KMS-11 (cell line): Measurements from ENCODE around the gene HFE.

ENCODE experiments used
- H2AFZ ChIP-seq: fragments of 200-600 bp; sonication (generic); 2 replicates; pipeline ENCODE4 v1.6.1; 2016; ENCODE audit warnings: antibody characterized with exemption, mixed run types, low read depth
- H3K27ac ChIP-seq: fragments of 200-600 bp; sonication (generic); 2 replicates; pipeline ENCODE4 v1.6.1; 2016; ENCODE audit warnings: mild to moderate bottlenecking, mixed run types
- H3K27me3 ChIP-seq: fragments of 200-600 bp; sonication (generic); 2 replicates; pipeline ENCODE4 v1.6.1; 2017; ENCODE audit warnings: mild to moderate bottlenecking, low read depth, mixed run types, moderate library complexity; ENCODE audit not compliant: insufficient read depth
- H3K36me3 ChIP-seq: fragments of 200-600 bp; sonication (generic); 2 replicates; pipeline ENCODE4 v1.6.1; 2017; ENCODE audit warnings: mild to moderate bottlenecking, mixed run types; ENCODE audit not compliant: insufficient read depth
- H3K4me1 ChIP-seq: fragments of 200-600 bp; sonication (generic); 2 replicates; pipeline ENCODE4 v1.6.1; 2016; ENCODE audit warnings: mild to moderate bottlenecking, low read depth, mixed run types; ENCODE audit not compliant: poor library complexity, severe bottlenecking
- H3K4me2 ChIP-seq: fragments of 200-600 bp; sonication (generic); 2 replicates; pipeline ENCODE4 v1.7.0; 2016; ENCODE audit warnings: mild to moderate bottlenecking, mixed run types
- H3K4me3 ChIP-seq: fragments of 200-600 bp; sonication (generic); IDR thresholded peaks from 2 replicates; pipeline ENCODE4 v1.6.1; 2017; ENCODE audit warnings: low read depth, low read length, mixed read lengths; ENCODE audit not compliant: insufficient read depth
- H3K79me2 ChIP-seq: fragments of 200-600 bp; sonication (generic); 2 replicates; pipeline ENCODE4 v1.6.1; 2016; ENCODE audit warnings: low read depth, mixed run types; ENCODE audit not compliant: insufficient read depth
- H3K9ac ChIP-seq: fragments of 200-600 bp; sonication (generic); 2 replicates; pipeline ENCODE4 v1.6.1; 2016; ENCODE audit warnings: mild to moderate bottlenecking, mixed run types
- H4K20me1 ChIP-seq: fragments of 200-600 bp; sonication (generic); 2 replicates; pipeline ENCODE4 v1.6.1; 2016; ENCODE audit warnings: mild to moderate bottlenecking, mixed run types; ENCODE audit not compliant: insufficient read depth
- TF ChIP-seq, protein P1 (sequence below): fragments of 200-600 bp; sonication (generic); conservative IDR thresholded peaks from 2 replicates; pipeline ENCODE4 v1.6.1; 2017; ENCODE audit warnings: low read depth, mild to moderate bottlenecking, antibody characterized with exemption, low read length, moderate library complexity, mixed read lengths

Gene HFE

DNA sequence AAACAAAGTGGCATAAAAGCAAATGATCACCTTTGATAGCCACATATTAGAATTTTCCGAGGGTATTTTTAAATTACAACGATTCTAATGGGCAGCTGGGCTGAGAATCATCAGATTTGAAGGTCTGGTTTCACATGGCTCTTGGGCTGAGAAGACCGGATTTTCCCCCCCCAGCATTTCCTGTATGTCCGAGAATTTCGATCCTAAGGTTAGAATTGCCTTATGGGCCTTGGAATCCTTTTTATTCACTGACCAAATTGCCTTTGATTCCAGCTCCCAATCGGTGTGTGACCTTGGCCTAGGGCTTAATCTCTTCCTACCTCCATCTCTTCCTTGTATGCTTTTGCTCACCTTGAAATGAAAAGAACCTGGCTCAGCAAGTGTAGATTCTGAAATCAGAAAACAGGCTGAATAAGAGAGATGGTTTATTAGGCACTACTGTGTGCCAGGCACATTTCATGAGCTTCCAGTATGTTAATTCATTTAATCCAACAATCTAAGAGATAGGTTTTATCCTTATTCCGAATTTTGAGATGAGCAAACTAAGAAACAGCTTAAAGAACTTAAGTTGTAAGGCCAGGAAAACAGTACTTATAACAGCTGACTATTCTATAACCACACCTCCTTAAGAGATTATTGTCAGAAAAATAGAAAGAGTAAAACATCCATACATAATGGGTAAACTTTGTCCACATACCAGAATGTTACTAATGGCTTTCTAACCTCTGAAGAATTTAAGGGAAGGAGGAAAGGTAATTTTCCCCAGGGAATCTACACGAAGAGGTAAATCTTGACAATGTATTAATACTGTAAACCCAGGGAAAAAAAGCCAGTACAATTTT is 39.4 kb downstream of the HFE start:
- Histone ChIP-seq H3K4me1 (peaks cover 46% of the 10 kb centered on the region), H3K4me2 (peak overlapping the region; percentile 93), H3K79me2 (peaks cover 62% of the 10 kb centered on the region), H3K4me3 (no peak overlapping the region), H3K27ac (peak overlapping the region; percentile 99), H4K20me1 (peaks cover 9% of the 10 kb centered on the region), H3K9ac (peak overlapping the region; percentile 99), H3K27me3 (no peaks in the 10 kb centered on the region), H3K36me3 (peaks cover 8% of the 10 kb centered on the region), H2AFZ (no peak overlapping the region)
- TF ChIP-seq, protein P1, sequence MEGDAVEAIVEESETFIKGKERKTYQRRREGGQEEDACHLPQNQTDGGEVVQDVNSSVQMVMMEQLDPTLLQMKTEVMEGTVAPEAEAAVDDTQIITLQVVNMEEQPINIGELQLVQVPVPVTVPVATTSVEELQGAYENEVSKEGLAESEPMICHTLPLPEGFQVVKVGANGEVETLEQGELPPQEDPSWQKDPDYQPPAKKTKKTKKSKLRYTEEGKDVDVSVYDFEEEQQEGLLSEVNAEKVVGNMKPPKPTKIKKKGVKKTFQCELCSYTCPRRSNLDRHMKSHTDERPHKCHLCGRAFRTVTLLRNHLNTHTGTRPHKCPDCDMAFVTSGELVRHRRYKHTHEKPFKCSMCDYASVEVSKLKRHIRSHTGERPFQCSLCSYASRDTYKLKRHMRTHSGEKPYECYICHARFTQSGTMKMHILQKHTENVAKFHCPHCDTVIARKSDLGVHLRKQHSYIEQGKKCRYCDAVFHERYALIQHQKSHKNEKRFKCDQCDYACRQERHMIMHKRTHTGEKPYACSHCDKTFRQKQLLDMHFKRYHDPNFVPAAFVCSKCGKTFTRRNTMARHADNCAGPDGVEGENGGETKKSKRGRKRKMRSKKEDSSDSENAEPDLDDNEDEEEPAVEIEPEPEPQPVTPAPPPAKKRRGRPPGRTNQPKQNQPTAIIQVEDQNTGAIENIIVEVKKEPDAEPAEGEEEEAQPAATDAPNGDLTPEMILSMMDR = no peak

DNA sequence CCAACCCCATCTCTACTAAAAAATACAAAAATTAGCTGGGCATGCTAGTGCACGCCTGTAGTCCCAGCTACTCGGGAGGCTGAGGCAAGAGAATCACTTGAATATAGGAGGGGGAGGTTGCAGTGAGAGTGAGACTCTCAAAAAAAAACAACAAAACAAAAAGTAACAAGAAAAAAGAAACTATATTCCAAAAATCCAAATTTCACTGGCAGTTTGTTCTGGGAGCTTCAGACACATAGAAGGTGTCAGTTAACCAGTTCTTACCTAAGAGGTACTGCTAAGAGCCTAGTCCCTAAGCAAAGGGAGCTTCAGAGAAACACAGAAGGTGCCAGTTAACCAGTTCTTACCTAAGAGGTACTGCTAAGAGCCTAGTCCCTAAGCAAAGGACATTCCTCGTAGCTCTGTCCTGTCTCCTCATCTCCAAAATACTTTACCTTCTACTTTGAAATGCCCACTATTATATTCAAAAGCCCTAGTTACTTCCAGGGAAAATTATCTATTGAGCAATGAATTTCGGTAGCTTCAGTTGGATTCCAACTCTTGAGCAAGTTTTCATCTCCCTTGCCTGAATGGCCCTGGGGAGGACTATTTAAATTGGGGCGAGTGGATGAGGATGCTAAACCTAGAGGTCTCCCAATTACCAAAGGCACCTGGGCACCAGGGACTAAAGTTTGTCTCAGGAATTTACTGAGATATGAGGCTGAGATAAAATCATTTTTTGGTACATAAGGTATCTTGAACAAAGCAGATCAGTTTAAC is 41.0 kb downstream of the HFE start:
- TF ChIP-seq, protein P1 = no peak
- peak overlapping the region; percentile 93; the same call in 1 of the 2 replicates for H3K4me2 ChIP-seq
- no peak overlapping the region; the same call in 1 of the 2 replicates for H3K27ac ChIP-seq
- peaks cover 8% of the 10 kb centered on the region for H3K36me3 ChIP-seq
- peaks cover 37% of the 10 kb centered on the region for H3K4me1 ChIP-seq
- H3K27me3 ChIP-seq = no peaks in the 10 kb centered on the region
- no peak overlapping the region for H3K9ac ChIP-seq
- H3K79me2 ChIP-seq = peaks cover 57% of the 10 kb centered on the region
- H4K20me1 ChIP-seq = peaks cover 9% of the 10 kb centered on the region
- no peak overlapping the region for H2AFZ ChIP-seq
- H3K4me3 ChIP-seq = no peak overlapping the region

DNA sequence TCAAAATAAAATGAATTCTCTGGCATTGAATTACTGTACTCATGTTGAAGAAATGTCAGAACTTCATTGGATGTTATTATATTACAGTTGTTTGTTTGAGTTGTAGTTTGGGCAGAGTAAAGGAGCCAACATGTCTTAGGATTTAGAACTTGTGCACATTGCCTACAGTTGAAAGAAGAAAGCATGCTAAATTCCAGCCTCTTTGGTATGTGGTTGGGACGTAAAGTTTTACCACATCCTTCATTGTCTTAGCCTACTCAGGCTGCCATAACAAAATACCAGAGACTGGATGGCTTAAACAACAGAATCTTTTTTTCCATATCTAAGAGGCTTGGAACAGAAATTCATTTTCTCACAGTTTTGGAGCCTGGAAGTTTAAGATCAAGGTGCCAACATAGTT is 42.4 kb downstream of the HFE start:
- Histone ChIP-seq H3K4me2 (peak overlapping the region; percentile 13; the same call in 1 of the 2 replicates), H3K9ac (no peak overlapping the region)
- TF ChIP-seq, protein P1 = no peak

DNA sequence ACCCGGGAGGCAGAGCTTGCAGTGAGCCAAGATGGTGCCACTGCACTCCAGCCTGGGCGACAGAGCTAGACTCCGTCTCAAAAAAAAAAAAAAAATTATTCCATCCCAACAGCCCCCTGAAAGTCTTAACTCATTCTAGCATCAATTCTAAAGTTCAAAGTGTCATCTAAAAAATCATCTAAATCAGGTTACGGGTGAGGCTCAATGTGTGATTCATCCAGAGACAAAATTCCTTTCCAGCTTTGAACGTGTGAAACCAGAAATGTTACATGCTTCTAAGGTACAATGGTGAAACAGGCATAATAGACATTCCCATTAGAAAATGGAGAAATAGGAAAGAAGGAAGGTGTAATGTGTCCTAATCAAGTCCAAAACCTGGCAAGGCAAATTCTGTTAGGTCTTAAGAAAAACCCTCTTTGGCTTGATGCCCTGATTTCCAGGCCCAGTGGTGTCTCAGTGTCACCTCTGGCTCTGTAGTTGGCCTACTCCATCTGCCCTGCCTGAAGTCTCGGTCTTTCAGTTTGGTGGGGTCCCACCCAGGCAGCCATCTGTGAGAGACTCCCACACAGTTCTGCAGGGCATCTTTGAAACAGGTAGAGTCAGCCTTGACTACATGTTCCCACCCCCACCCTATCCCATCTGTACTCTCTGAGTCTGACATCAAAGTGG is 43.5 kb downstream of the HFE start:
- Histone ChIP-seq H3K4me3 (no peak overlapping the region), H4K20me1 (peaks cover 5% of the 10 kb centered on the region), H3K36me3 (peaks cover 8% of the 10 kb centered on the region), H3K4me1 (peaks cover 46% of the 10 kb centered on the region), H2AFZ (no peak overlapping the region), H3K27ac (no peak overlapping the region), H3K9ac (no peak overlapping the region), H3K79me2 (peaks cover 39% of the 10 kb centered on the region), H3K27me3 (no peaks in the 10 kb centered on the region), H3K4me2 (no peak overlapping the region)
- TF ChIP-seq, protein P1 = no peak

More for the DNA sequence above, 42.4 kb downstream of the HFE start:
- Histone ChIP-seq H4K20me1 (peaks cover 9% of the 10 kb centered on the region), H3K79me2 (peaks cover 50% of the 10 kb centered on the region), H3K27me3 (no peaks in the 10 kb centered on the region), H3K4me3 (no peak overlapping the region), H3K4me1 (peaks cover 41% of the 10 kb centered on the region), H3K36me3 (peaks cover 8% of the 10 kb centered on the region), H2AFZ (no peak overlapping the region), H3K27ac (no peak overlapping the region)
